IPS-NIHi7 (cell line): ENCODE measurements around the gene C3orf18.

Source experiments
- DNase-seq: peaks from one replicate; pipeline ENCODE4 v3.0.0; 2012; ENCODE audit warnings: mixed read lengths; ENCODE audit errors: extremely low spot score

Gene C3orf18

GRCh38 chr3:50603261-50604109 is 35.9 kb upstream of the C3orf18 start:
- DNase-seq, result no peak

GRCh38 chr3:50602595-50603191 is 35.1 kb upstream of the C3orf18 start:
- no peak for DNase-seq

GRCh38 chr3:50600841-50601591 is 33.5 kb upstream of the C3orf18 start:
- no peak for DNase-seq

- DNase-seq, result no peak
Observed at GRCh38 chr3:50600141-50600753, 32.7 kb upstream of the C3orf18 start.

GRCh38 chr3:50599716-50600118 is 32.2 kb upstream of the C3orf18 start:
- DNase-seq, result no peak

- no peak for DNase-seq
Observed at GRCh38 chr3:50599115-50599715, 31.7 kb upstream of the C3orf18 start.

GRCh38 chr3:50594253-50594785 is 26.8 kb upstream of the C3orf18 start:
- no peak for DNase-seq

GRCh38 chr3:50592568-50592967 is 25.0 kb upstream of the C3orf18 start:
- DNase-seq, result no peak

- no peak for DNase-seq
Observed at GRCh38 chr3:50591196-50591741, 23.7 kb upstream of the C3orf18 start.

GRCh38 chr3:50588759-50589433 is 21.3 kb upstream of the C3orf18 start:
- no peak for DNase-seq

GRCh38 chr3:50587806-50588758 is 20.5 kb upstream of the C3orf18 start:
- DNase-seq, result no peak

GRCh38 chr3:50587373-50587772 is 19.8 kb upstream of the C3orf18 start:
- DNase-seq, result no peak

GRCh38 chr3:50586763-50587070 is 19.2 kb upstream of the C3orf18 start:
- DNase-seq, result no peak

- DNase-seq, result no peak
Observed at GRCh38 chr3:50585919-50586762, 18.6 kb upstream of the C3orf18 start.

- DNase-seq, result no peak
Observed at GRCh38 chr3:50584391-50584790, 16.8 kb upstream of the C3orf18 start.

- DNase-seq, result no peak
Observed at GRCh38 chr3:50583897-50584296, 16.4 kb upstream of the C3orf18 start.

- DNase-seq, result no peak
Observed at GRCh38 chr3:50582083-50582482, 14.5 kb upstream of the C3orf18 start.

GRCh38 chr3:50581459-50581842 is 13.9 kb upstream of the C3orf18 start:
- no peak for DNase-seq
